Stimulated activated CD4-positive, alpha-beta T cell treated with anti-CD3 and anti-CD28 coated beads, Interleukin-1b, Interleukin-23, amount 100 ng/mL, for 48 hours (primary cell): Measurements from ENCODE around the gene NCBP1.
"Not testable (repeated sequence)": the region's sequence is repeated elsewhere in the genome, so short reads cannot be mapped to it uniquely, and the experiment has no call there.

Source experiments
- DNase-seq: peaks from one replicate; pipeline ENCODE4 v3.0.0-alpha.2; 2020

NCBP1 gene

GRCh38 chr9:97688654-97689053 is 55.0 kb downstream of the NCBP1 start:
- DNase-seq, result no peak

GRCh38 chr9:97689401-97690180 is 56.0 kb downstream of the NCBP1 start:
- no peak for DNase-seq

GRCh38 chr9:97694769-97695168 is 61.1 kb downstream of the NCBP1 start:
- no peak for DNase-seq

- DNase-seq, result no peak
Measured at GRCh38 chr9:97695390-97695789, 61.8 kb downstream of the NCBP1 start.

- DNase-seq, result no peak
Measured at GRCh38 chr9:97695995-97696802, 62.6 kb downstream of the NCBP1 start.

- DNase-seq, result peak; percentile 97
Measured at GRCh38 chr9:97696803-97697601, 63.4 kb downstream of the NCBP1 start, which contains the start of gene XPA. TSS of gene XPA (minus strand) at chr9:97697340. CDS start at chr9:97697292, 48 bp downstream.

- DNase-seq, result no peak
Measured at GRCh38 chr9:97697837-97698236, 64.2 kb downstream of the NCBP1 start.

- no peak for DNase-seq
Measured at GRCh38 chr9:97698865-97699264, 65.2 kb downstream of the NCBP1 start.

- DNase-seq, result not testable (repeated sequence)
Measured at GRCh38 chr9:97699281-97699680, 65.7 kb downstream of the NCBP1 start.

- not testable (repeated sequence) for DNase-seq
Measured at GRCh38 chr9:97699824-97700223, 66.2 kb downstream of the NCBP1 start.

- DNase-seq, result peak; percentile 51
Measured at GRCh38 chr9:97703437-97704344, 70.1 kb downstream of the NCBP1 start.

- no peak for DNase-seq
Measured at GRCh38 chr9:97704345-97704677, 70.7 kb downstream of the NCBP1 start.

GRCh38 chr9:97704851-97705250 is 71.2 kb downstream of the NCBP1 start:
- DNase-seq, result no peak

GRCh38 chr9:97705354-97705950 is 71.8 kb downstream of the NCBP1 start:
- no peak for DNase-seq

- DNase-seq, result no peak
Measured at GRCh38 chr9:97706246-97706645, 72.6 kb downstream of the NCBP1 start.

GRCh38 chr9:97710356-97711222 is 77.0 kb downstream of the NCBP1 start:
- DNase-seq, result peak; percentile 37

GRCh38 chr9:97711223-97711626 is 77.6 kb downstream of the NCBP1 start:
- DNase-seq, result no peak

- DNase-seq, result no peak
Measured at GRCh38 chr9:97714435-97714834, 80.8 kb downstream of the NCBP1 start.

- no peak for DNase-seq
Measured at GRCh38 chr9:97717866-97718265, 84.2 kb downstream of the NCBP1 start.

- no peak for DNase-seq
Measured at GRCh38 chr9:97721396-97721795, 87.8 kb downstream of the NCBP1 start.

- DNase-seq, result no peak
Measured at GRCh38 chr9:97722331-97722730, 88.7 kb downstream of the NCBP1 start.
